Measurements from ENCODE around the gene TRAK2. TPM values are rescaled to one million over a fixed set of nuclear protein-coding genes. Genes with fewer than 3 reads are reported as not detected.

The TRAK2 gene
- total and polyA plus RNA-seq, 9 of the 15 experiments (the other 6 are each of a cell fraction or from before 2014, with no cell fraction given) = 3.4 to 10.4 (median 7.3) TPM

DNA sequence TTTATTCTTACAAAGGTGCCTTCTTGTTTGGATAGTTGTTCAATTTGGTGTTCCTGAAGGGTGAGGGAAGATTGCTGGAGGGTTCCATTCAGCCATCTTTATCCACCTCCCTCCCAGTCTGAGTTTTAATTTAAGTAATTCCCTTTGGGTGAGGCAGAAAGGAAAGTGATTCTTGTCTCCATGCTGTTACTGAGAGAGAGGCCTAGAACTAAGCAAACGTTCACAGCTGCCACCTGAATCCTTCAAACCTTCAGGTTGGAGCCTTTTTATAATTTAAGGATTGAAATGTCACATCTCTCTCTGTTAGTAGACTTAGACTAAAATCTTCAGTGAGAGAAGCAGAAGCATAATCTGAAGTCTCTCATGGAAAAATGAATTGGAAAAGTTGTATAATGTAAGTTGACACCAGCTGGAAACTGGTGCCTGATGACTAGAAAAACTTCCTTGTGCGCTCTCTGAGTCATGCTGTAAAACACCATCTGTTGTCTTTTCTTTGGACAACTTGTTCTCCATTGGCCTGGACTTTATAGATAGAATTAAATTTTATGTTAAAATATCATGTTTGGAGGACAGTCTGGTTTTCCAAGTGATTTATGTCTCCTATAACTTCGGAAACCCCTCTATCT is 14.9 kb upstream of the TRAK2 start:
- H3K36me3 ChIP-seq (ENCODE audit: control insufficient read depth, insufficient read depth, low read length) = 0 out of 3 replicates have a peak, but pooled peaks cover 3% of the 10 kb centered on the region

GRCh38 chr2:201465524-201465971 is 14.3 kb upstream of the TRAK2 start:
- ChIA-PET POLR2A (interaction anchor here (1.5 kb wide), 1 partner anchor 9 kb away, joined by 4 read pairs; no protein-coding TSS in a partner anchor), CTCF (ENCODE audit: low intra/inter-chr PET ratio) (no interaction called here)
- Histone ChIP-seq H4K20me1 (replicated peaks; ENCODE audit: control insufficient read depth, insufficient read depth, low read length) (no peaks in the 10 kb centered on the region), H3K9me3 (replicated peaks; ENCODE audit: control insufficient read depth, insufficient read depth, low read depth, low read length) (no peaks in the 10 kb centered on the region), H3K36me3 (ENCODE audit: control insufficient read depth, insufficient read depth, low read length) (no peaks in the 10 kb centered on the region), H3K9me1 (ENCODE audit: control insufficient read depth, insufficient read depth, low read length) (no peaks in the 10 kb centered on the region), H3K4me2 (ENCODE audit: insufficient read depth, low read length) (no peak overlapping the region), H3K4me3 (no peak overlapping the region), H2AFZ (ENCODE audit: low read depth, low read length) (no peak overlapping the region), H3K9ac (ENCODE audit: insufficient read depth in 1 of 2, low read depth in 2 of 2, low read length in 2 of 2) (no peak overlapping the region), H3K27me3 (ENCODE audit: control insufficient read depth in 2 of 2, insufficient read depth in 2 of 2, low read length in 2 of 2) (no peaks in the 10 kb centered on the region), H3K4me1 (replicated peaks in 1 of 2; ENCODE audit: control insufficient read depth in 2 of 2, insufficient read depth in 2 of 2, low read length in 2 of 2) (no peaks in the 10 kb centered on the region), H3K79me2 (ENCODE audit: control insufficient read depth, insufficient read depth, low read length) (no peaks in the 10 kb centered on the region), H3K27ac (ENCODE audit: extremely low read depth, low read depth, low read length) (no peak overlapping the region)
- WGBS (ENCODE audit: insufficient coverage, low coverage, missing lambda C conversion rate) = 78% methylated on average over 2 of the region's 2 CpGs
- FAIRE-seq (no peak), ATAC-seq (no peak), DNase-seq (ENCODE audit: extremely low read depth in 1 of 4, low spot score in 3 of 4) (no peak)
- intact Hi-C loops (cut with micrococcal nuclease) = no loop called here
- TF ChIP-seq FOXM1 (IDR thresholded peaks at IDR 0.05; ENCODE audit: low read depth) (no peak), FOXM1 (CRISPR knock-in tag; IDR thresholded peaks at IDR 0.05; ENCODE audit: low read depth) (no peak), RFX1 (IDR thresholded peaks at IDR 0.05) (no peak), RBM25 (IDR thresholded peaks at IDR 0.05; ENCODE audit: low read depth, low read length, severe bottlenecking) (no peak), MLLT1 (IDR thresholded peaks at IDR 0.05) (no peak), SETDB1 (IDR thresholded peaks at IDR 0.05; ENCODE audit: low read length) (no peak), POLR3A (IDR thresholded peaks at IDR 0.05; ENCODE audit: borderline replicate concordance, extremely low read depth, insufficient read depth, insufficient read length) (no peak)
- in situ Hi-C loops (cut with MboI) = no loop called here
- no TSS peak for BruUV-seq (replicated peaks)

More for the DNA sequence above, 14.9 kb upstream of the TRAK2 start:
- no peak overlapping the region for H3K4me2 ChIP-seq (ENCODE audit: insufficient read depth, low read length)
- 39% methylated on average over 3 of the region's 3 CpGs for WGBS (ENCODE audit: insufficient coverage, low coverage, missing lambda C conversion rate)
- no peaks in the 10 kb centered on the region for H3K9me1 ChIP-seq (ENCODE audit: control insufficient read depth, insufficient read depth, low read length)
- no peaks in the 10 kb centered on the region for H4K20me1 ChIP-seq (replicated peaks; ENCODE audit: control insufficient read depth, insufficient read depth, low read length)
- H3K9me3 ChIP-seq (replicated peaks; ENCODE audit: control insufficient read depth, insufficient read depth, low read depth, low read length) = no peaks in the 10 kb centered on the region
- POLR2A ChIA-PET = interaction anchor here (1.5 kb wide), 1 partner anchor 9 kb away, joined by 4 read pairs; no protein-coding TSS in a partner anchor
- H3K4me1 ChIP-seq (replicated peaks in 1 of 2; ENCODE audit: control insufficient read depth in 2 of 2, insufficient read depth in 2 of 2, low read length in 2 of 2) = no peaks in the 10 kb centered on the region; a peak in 1 of 5 replicates
- no peak for TF ChIP-seq MAFK (IDR thresholded peaks at IDR 0.05; ENCODE audit: low read length)
- no peak for TF ChIP-seq ZNF408 (CRISPR knock-in tag; IDR thresholded peaks at IDR 0.05; ENCODE audit: low read depth)
- TF ChIP-seq NCOA2 (IDR thresholded peaks at IDR 0.05; ENCODE audit: partially characterized antibody in 2 of 2) = no peak
- H3K27me3 ChIP-seq (ENCODE audit: control insufficient read depth in 2 of 2, insufficient read depth in 2 of 2, low read length in 2 of 2) = no peaks in the 10 kb centered on the region
- no peak overlapping the region for H2AFZ ChIP-seq (ENCODE audit: low read depth, low read length)
- no peak for DNase-seq (ENCODE audit: extremely low read depth in 1 of 4, low spot score in 3 of 4)
- no TSS peak for BruUV-seq (replicated peaks)
- in situ Hi-C loops (cut with MboI) (no loop called here), intact Hi-C loops (cut with micrococcal nuclease) (no loop called here)
- no peak overlapping the region for H3K4me3 ChIP-seq
- no peak for ATAC-seq
- CTCF ChIA-PET (ENCODE audit: low intra/inter-chr PET ratio) = no interaction called here
- H3K27ac ChIP-seq (ENCODE audit: extremely low read depth, low read depth, low read length) = no peak overlapping the region
- FAIRE-seq = no peak
- H3K9ac ChIP-seq (ENCODE audit: insufficient read depth in 1 of 2, low read depth in 2 of 2, low read length in 2 of 2) = no peak overlapping the region
- no peaks in the 10 kb centered on the region for H3K79me2 ChIP-seq (ENCODE audit: control insufficient read depth, insufficient read depth, low read length)

All from K562 (cell line).